Measurements from ENCODE around the gene UBE2D1. TPM values are rescaled to one million over a fixed set of nuclear protein-coding genes. Genes with fewer than 3 reads are reported as not detected.

UBE2D1 gene
- total RNA-seq, result 5.7 and 6.7 TPM in 2 replicates

- DNase-seq (ENCODE audit: low read depth in 2 of 2), result peak; percentile 67 to 78
Measured at GRCh38 chr10:58334817-58335305, at the start of gene UBE2D1. Gene UBE2D1, plus strand, starts transcription at chr10:58335006. Its CDS starts 196 bp downstream, at chr10:58335202.

GRCh38 chr10:58291538-58292174 is 43.1 kb upstream of the UBE2D1 start:
- peak; percentile 80 to 82 for DNase-seq (ENCODE audit: low read depth in 2 of 2)

- DNase-seq (ENCODE audit: low read depth in 2 of 2), result no peak
Measured at GRCh38 chr10:58293989-58294388, 40.8 kb upstream of the UBE2D1 start.

GRCh38 chr10:58299580-58299979 is 35.2 kb upstream of the UBE2D1 start:
- peak; percentile 60 to 77 for DNase-seq (ENCODE audit: low read depth in 2 of 2)

GRCh38 chr10:58300676-58301075 is 34.1 kb upstream of the UBE2D1 start:
- peak in 1 of 2 donors; percentile 37 for DNase-seq (ENCODE audit: low read depth in 2 of 2)

GRCh38 chr10:58302254-58302653 is 32.6 kb upstream of the UBE2D1 start:
- no peak for DNase-seq (ENCODE audit: low read depth in 2 of 2)

- DNase-seq (ENCODE audit: low read depth in 2 of 2), result no peak
Measured at GRCh38 chr10:58304099-58304633, 30.6 kb upstream of the UBE2D1 start.

GRCh38 chr10:58305821-58306220 is 29.0 kb upstream of the UBE2D1 start:
- no peak for DNase-seq (ENCODE audit: low read depth in 2 of 2)

- DNase-seq (ENCODE audit: low read depth in 2 of 2), result no peak
Measured at GRCh38 chr10:58307676-58308075, 27.1 kb upstream of the UBE2D1 start.

- DNase-seq (ENCODE audit: low read depth in 2 of 2), result no peak
Measured at GRCh38 chr10:58311026-58311425, 23.8 kb upstream of the UBE2D1 start.

- no peak for DNase-seq (ENCODE audit: low read depth in 2 of 2)
Measured at GRCh38 chr10:58316874-58317273, 17.9 kb upstream of the UBE2D1 start.

GRCh38 chr10:58318346-58318745 is 16.5 kb upstream of the UBE2D1 start:
- no peak for DNase-seq (ENCODE audit: low read depth in 2 of 2)

GRCh38 chr10:58319599-58319998 is 15.2 kb upstream of the UBE2D1 start:
- DNase-seq (ENCODE audit: low read depth in 2 of 2), result no peak

GRCh38 chr10:58320351-58321049 is 14.3 kb upstream of the UBE2D1 start:
- no peak for DNase-seq (ENCODE audit: low read depth in 2 of 2)

- DNase-seq (ENCODE audit: low read depth in 2 of 2), result no peak
Measured at GRCh38 chr10:58322072-58322834, 12.6 kb upstream of the UBE2D1 start.

- no peak for DNase-seq (ENCODE audit: low read depth in 2 of 2)
Measured at GRCh38 chr10:58322835-58323209, 12.0 kb upstream of the UBE2D1 start.

GRCh38 chr10:58326967-58327381 is 7.8 kb upstream of the UBE2D1 start:
- DNase-seq (ENCODE audit: low read depth in 2 of 2), result no peak

- no peak for DNase-seq (ENCODE audit: low read depth in 2 of 2)
Measured at GRCh38 chr10:58328233-58328632, 6.6 kb upstream of the UBE2D1 start.

- no peak for DNase-seq (ENCODE audit: low read depth in 2 of 2)
Measured at GRCh38 chr10:58330431-58330830, 4.4 kb upstream of the UBE2D1 start.

GRCh38 chr10:58331646-58332045 is 3.2 kb upstream of the UBE2D1 start:
- DNase-seq (ENCODE audit: low read depth in 2 of 2), result no peak

GRCh38 chr10:58335306-58336005 is 650 bp downstream of the UBE2D1 start:
- peak; percentile 23 to 61 for DNase-seq (ENCODE audit: low read depth in 2 of 2)
